ENCODE data around the gene CUZD1. TPM values are rescaled to one million over a fixed set of nuclear protein-coding genes. Genes with fewer than 3 reads are reported as not detected.

The CUZD1 gene
- total and polyA plus RNA-seq, 2 donors (not counting 1 experiment from before 2014, with no cell fraction given) = 0.50 to 0.53 TPM

DNA sequence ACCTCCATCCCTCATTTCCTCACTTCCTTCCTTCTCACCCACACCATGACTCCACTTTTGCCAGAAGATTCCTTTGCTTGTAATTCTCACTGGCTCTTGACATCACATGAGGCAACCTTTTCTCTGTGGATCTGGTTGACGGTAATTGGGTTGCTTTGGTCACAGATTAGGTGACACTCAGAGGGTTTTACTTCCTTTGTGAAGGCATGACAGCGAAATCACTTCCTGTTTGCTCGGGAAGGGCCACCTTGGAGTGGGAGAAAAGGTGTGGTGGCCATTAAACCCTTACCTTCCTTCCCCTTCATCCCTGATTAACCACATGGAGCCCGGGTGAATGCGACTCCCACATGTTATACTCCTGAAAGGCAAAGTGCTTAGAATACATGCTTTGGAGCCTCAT is 30.2 kb downstream of the CUZD1 start:
- Histone ChIP-seq H4K20me1 (ENCODE audit: control insufficient read depth, extremely low read depth, insufficient read depth, low read length) (no peaks in the 10 kb centered on the region), H3K4me1 (ENCODE audit: control insufficient read depth, extremely low read depth, insufficient read depth, low read length) (no peaks in the 10 kb centered on the region), H3K27me3 (ENCODE audit: control insufficient read depth, insufficient read depth, low read length) (peaks cover 11% of the 10 kb centered on the region), H3K9ac (ENCODE audit: insufficient read depth, low read length) (no peak overlapping the region), H3K4me2 (ENCODE audit: extremely low read depth, insufficient read depth, low read length) (no peak overlapping the region), H3K9me3 (ENCODE audit: control insufficient read depth, insufficient read depth, low read depth, low read length) (no peaks in the 10 kb centered on the region), H3K36me3 (ENCODE audit: control insufficient read depth, insufficient read depth, low read length) (no peaks in the 10 kb centered on the region), H3K4me3 (replicated peaks in 1 of 4; ENCODE audit: control extremely low read depth in 1 of 4, insufficient read depth in 1 of 4, low read depth in 3 of 4, low read length in 4 of 4) (no peak overlapping the region), H3K79me2 (ENCODE audit: control insufficient read depth, insufficient read depth, low read length) (no peaks in the 10 kb centered on the region), H2AFZ (ENCODE audit: low read length) (no peak overlapping the region), H3K27ac (ENCODE audit: insufficient read depth, low read length) (no peak overlapping the region)
- DNase-seq (ENCODE audit: low read depth in 2 of 2) = no peak
- TF ChIP-seq, protein P1, sequence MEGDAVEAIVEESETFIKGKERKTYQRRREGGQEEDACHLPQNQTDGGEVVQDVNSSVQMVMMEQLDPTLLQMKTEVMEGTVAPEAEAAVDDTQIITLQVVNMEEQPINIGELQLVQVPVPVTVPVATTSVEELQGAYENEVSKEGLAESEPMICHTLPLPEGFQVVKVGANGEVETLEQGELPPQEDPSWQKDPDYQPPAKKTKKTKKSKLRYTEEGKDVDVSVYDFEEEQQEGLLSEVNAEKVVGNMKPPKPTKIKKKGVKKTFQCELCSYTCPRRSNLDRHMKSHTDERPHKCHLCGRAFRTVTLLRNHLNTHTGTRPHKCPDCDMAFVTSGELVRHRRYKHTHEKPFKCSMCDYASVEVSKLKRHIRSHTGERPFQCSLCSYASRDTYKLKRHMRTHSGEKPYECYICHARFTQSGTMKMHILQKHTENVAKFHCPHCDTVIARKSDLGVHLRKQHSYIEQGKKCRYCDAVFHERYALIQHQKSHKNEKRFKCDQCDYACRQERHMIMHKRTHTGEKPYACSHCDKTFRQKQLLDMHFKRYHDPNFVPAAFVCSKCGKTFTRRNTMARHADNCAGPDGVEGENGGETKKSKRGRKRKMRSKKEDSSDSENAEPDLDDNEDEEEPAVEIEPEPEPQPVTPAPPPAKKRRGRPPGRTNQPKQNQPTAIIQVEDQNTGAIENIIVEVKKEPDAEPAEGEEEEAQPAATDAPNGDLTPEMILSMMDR (conservative IDR thresholded peaks at IDR 0.05 in 1 of 2, IDR thresholded peaks at IDR 0.05 in 1 of 2; ENCODE audit: low read depth in 1 of 2, low read length in 2 of 2) = no peak
- no peak for TF ChIP-seq EZH2 (IDR thresholded peaks at IDR 0.05; ENCODE audit: low read length, missing control alignments)

DNA sequence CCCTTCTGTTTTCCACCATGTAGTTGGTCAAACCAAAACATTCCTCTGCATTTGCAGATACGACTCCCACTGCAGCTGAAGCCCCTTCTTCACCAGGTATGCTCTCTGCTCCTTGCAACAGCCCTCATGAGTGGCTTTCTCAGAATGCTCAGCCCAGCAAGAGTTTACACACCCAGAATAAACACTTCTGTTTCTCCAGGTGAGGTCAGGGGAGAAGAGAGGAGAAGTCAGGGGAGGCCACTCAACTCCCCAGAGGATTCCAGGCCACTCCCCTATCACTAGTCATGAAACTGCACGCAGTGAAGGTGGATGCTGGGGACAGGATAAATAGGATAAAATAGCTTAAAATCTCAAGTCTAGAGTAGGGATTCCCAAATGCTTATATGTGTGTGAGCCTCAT is 31.2 kb downstream of the CUZD1 start:
- Histone ChIP-seq H3K9ac (ENCODE audit: insufficient read depth, low read length) (no peak overlapping the region), H4K20me1 (ENCODE audit: control insufficient read depth, extremely low read depth, insufficient read depth, low read length) (no peaks in the 10 kb centered on the region), H2AFZ (ENCODE audit: low read length) (no peak overlapping the region), H3K4me3 (replicated peaks in 1 of 4; ENCODE audit: control extremely low read depth in 1 of 4, insufficient read depth in 1 of 4, low read depth in 3 of 4, low read length in 4 of 4) (no peak overlapping the region), H3K4me1 (ENCODE audit: control insufficient read depth, extremely low read depth, insufficient read depth, low read length) (no peaks in the 10 kb centered on the region), H3K9me3 (ENCODE audit: control insufficient read depth, insufficient read depth, low read depth, low read length) (no peaks in the 10 kb centered on the region), H3K36me3 (ENCODE audit: control insufficient read depth, insufficient read depth, low read length) (no peaks in the 10 kb centered on the region), H3K27ac (ENCODE audit: insufficient read depth, low read length) (no peak overlapping the region), H3K27me3 (ENCODE audit: control insufficient read depth, insufficient read depth, low read length) (peaks cover 11% of the 10 kb centered on the region), H3K79me2 (ENCODE audit: control insufficient read depth, insufficient read depth, low read length) (no peaks in the 10 kb centered on the region), H3K4me2 (ENCODE audit: extremely low read depth, insufficient read depth, low read length) (no peak overlapping the region)
- DNase-seq (ENCODE audit: low read depth in 2 of 2) = no peak
- TF ChIP-seq, protein P1 (conservative IDR thresholded peaks at IDR 0.05 in 1 of 2, IDR thresholded peaks at IDR 0.05 in 1 of 2; ENCODE audit: low read depth in 1 of 2, low read length in 2 of 2) = no peak
- no peak for TF ChIP-seq EZH2 (IDR thresholded peaks at IDR 0.05; ENCODE audit: low read length, missing control alignments)

DNA sequence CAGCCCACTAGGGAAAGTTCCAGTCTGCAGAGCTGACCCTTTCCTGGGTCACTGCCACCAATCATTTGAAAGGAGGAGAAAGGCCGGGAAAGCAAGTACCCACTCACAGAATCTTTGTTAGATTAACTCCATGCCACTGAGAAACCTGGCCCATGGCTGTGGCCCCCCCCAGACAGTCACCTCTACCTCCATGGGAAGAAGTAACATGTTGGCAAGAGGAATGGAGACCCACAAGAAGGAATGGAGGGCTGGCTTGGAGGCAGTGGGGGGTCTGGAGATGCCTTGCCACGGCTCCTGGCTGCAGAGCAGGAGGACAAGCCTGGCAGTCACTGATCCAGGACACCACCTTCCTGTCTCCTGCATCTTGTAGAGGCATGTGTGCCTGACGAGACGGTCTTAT is 32.9 kb downstream of the CUZD1 start:
- no peaks in the 10 kb centered on the region for H3K36me3 ChIP-seq (ENCODE audit: control insufficient read depth, insufficient read depth, low read length)

More for the DNA sequence above, 32.9 kb downstream of the CUZD1 start:
- Histone ChIP-seq H3K9me3 (ENCODE audit: control insufficient read depth, insufficient read depth, low read depth, low read length) (no peaks in the 10 kb centered on the region), H3K27me3 (ENCODE audit: control insufficient read depth, insufficient read depth, low read length) (no peaks in the 10 kb centered on the region), H3K4me3 (replicated peaks in 1 of 4; ENCODE audit: control extremely low read depth in 1 of 4, insufficient read depth in 1 of 4, low read depth in 3 of 4, low read length in 4 of 4) (no peak overlapping the region), H3K27ac (ENCODE audit: insufficient read depth, low read length) (no peak overlapping the region), H3K9ac (ENCODE audit: insufficient read depth, low read length) (no peak overlapping the region), H2AFZ (ENCODE audit: low read length) (no peak overlapping the region), H3K79me2 (ENCODE audit: control insufficient read depth, insufficient read depth, low read length) (no peaks in the 10 kb centered on the region), H3K4me2 (ENCODE audit: extremely low read depth, insufficient read depth, low read length) (no peak overlapping the region), H3K4me1 (ENCODE audit: control insufficient read depth, extremely low read depth, insufficient read depth, low read length) (no peaks in the 10 kb centered on the region), H4K20me1 (ENCODE audit: control insufficient read depth, extremely low read depth, insufficient read depth, low read length) (no peaks in the 10 kb centered on the region)
- DNase-seq (ENCODE audit: low read depth in 2 of 2) = no peak
- no peak for TF ChIP-seq EZH2 (IDR thresholded peaks at IDR 0.05; ENCODE audit: low read length, missing control alignments)
- TF ChIP-seq, protein P1 (conservative IDR thresholded peaks at IDR 0.05 in 1 of 2, IDR thresholded peaks at IDR 0.05 in 1 of 2; ENCODE audit: low read depth in 1 of 2, low read length in 2 of 2) = no peak

Data from fibroblast of lung (primary cell).